Sigmoid colon (tissue), 4 donors: ENCODE results near the gene WDR33.

Experiments
- CTCF ChIP-seq, 4 experiments: fragments of 450-650 bp in 3 of 4; fragments of 200-600 bp in 1 of 4; IDR thresholded peaks; one replicate each; pipeline ENCODE4 v1.5.1; 2016 to 2019; ENCODE audit warnings: antibody characterized with exemption in 4 of 4, mild to moderate bottlenecking in 3 of 4, moderate library complexity in 2 of 4
- EP300 ChIP-seq, 4 donors: sonication (generic); formaldehyde crosslinking; IDR thresholded peaks; one replicate each; pipeline ENCODE4 v1.6.1; 2017; ENCODE audit warnings: antibody characterized with exemption in 4 of 4
- POLR2A ChIP-seq, 2 donors: fragments of 450-650 bp; IDR thresholded peaks; one replicate each; pipeline ENCODE4 v1.6.1; 2016; ENCODE audit warnings: antibody characterized with exemption in 2 of 2, mild to moderate bottlenecking in 2 of 2, moderate library complexity in 2 of 2

GRCh38 chr2:127673291-127674069 lies 137.5 kb downstream of the WDR33 start:
- TF ChIP-seq CTCF (IDR thresholded peaks at IDR 0.05) (no peak), POLR2A (IDR thresholded peaks at IDR 0.05) (no peak), EP300 (IDR thresholded peaks at IDR 0.05) (no peak)
